ENCODE results near the gene PRKAR1A. TPM values are rescaled to one million over a fixed set of nuclear protein-coding genes. Genes with fewer than 3 reads are reported as not detected.
A peak's percentile ranks its signal among the peaks of the same experiment; 100 is the strongest.

PRKAR1A gene
- polyA plus RNA-seq, 3 donors, result 371 to 397 (median 391) TPM

- DNase-seq (ENCODE audit: extremely low read depth in 1 of 11, low read depth in 9 of 11, low spot score in 4 of 11), result no peak
These were observed 20.6 kb downstream of the PRKAR1A start for GRCh38 chr17:68532826-68533225.

- no peak for DNase-seq (ENCODE audit: extremely low read depth in 1 of 11, low read depth in 9 of 11, low spot score in 4 of 11)
These were observed 21.9 kb downstream of the PRKAR1A start for GRCh38 chr17:68533887-68534694.

- DNase-seq (ENCODE audit: extremely low read depth in 1 of 11, low read depth in 9 of 11, low spot score in 4 of 11), result no peak
These were observed 22.5 kb downstream of the PRKAR1A start for GRCh38 chr17:68534695-68535088.

- no peak for DNase-seq (ENCODE audit: extremely low read depth in 1 of 11, low read depth in 9 of 11, low spot score in 4 of 11)
These were observed 23.7 kb downstream of the PRKAR1A start for GRCh38 chr17:68535922-68536321.

- DNase-seq (ENCODE audit: extremely low read depth in 1 of 11, low read depth in 9 of 11, low spot score in 4 of 11), result peak in 1 of 11 donors; percentile 33
These were observed 27.6 kb downstream of the PRKAR1A start for GRCh38 chr17:68539548-68540467.

GRCh38 chr17:68540981-68541380 lies 28.8 kb downstream of the PRKAR1A start:
- no peak for DNase-seq (ENCODE audit: extremely low read depth in 1 of 11, low read depth in 9 of 11, low spot score in 4 of 11)

- DNase-seq (ENCODE audit: extremely low read depth in 1 of 11, low read depth in 9 of 11, low spot score in 4 of 11), result no peak
These were observed 29.6 kb downstream of the PRKAR1A start for GRCh38 chr17:68541816-68542215.

GRCh38 chr17:68542698-68543463 lies 30.7 kb downstream of the PRKAR1A start:
- DNase-seq (ENCODE audit: extremely low read depth in 1 of 11, low read depth in 9 of 11, low spot score in 4 of 11), result no peak

- DNase-seq (ENCODE audit: extremely low read depth in 1 of 11, low read depth in 9 of 11, low spot score in 4 of 11), result no peak
These were observed 32.1 kb downstream of the PRKAR1A start for GRCh38 chr17:68544111-68544915.

GRCh38 chr17:68556551-68556950 lies 44.3 kb downstream of the PRKAR1A start:
- no peak for DNase-seq (ENCODE audit: extremely low read depth in 1 of 11, low read depth in 9 of 11, low spot score in 4 of 11)

GRCh38 chr17:68559316-68559715 lies 47.1 kb downstream of the PRKAR1A start:
- DNase-seq (ENCODE audit: extremely low read depth in 1 of 11, low read depth in 9 of 11, low spot score in 4 of 11), result no peak

GRCh38 chr17:68560966-68561720 lies 48.9 kb downstream of the PRKAR1A start:
- DNase-seq (ENCODE audit: extremely low read depth in 1 of 11, low read depth in 9 of 11, low spot score in 4 of 11), result peak in 1 of 11 donors; percentile 27

- no peak for DNase-seq (ENCODE audit: extremely low read depth in 1 of 11, low read depth in 9 of 11, low spot score in 4 of 11)
These were observed 50.5 kb downstream of the PRKAR1A start for GRCh38 chr17:68562736-68563135.

- DNase-seq (ENCODE audit: extremely low read depth in 1 of 11, low read depth in 9 of 11, low spot score in 4 of 11), result no peak
These were observed 52.3 kb downstream of the PRKAR1A start for GRCh38 chr17:68564415-68565111.

- no peak for DNase-seq (ENCODE audit: extremely low read depth in 1 of 11, low read depth in 9 of 11, low spot score in 4 of 11)
These were observed 53.6 kb downstream of the PRKAR1A start for GRCh38 chr17:68565661-68566441.

- no peak for DNase-seq (ENCODE audit: extremely low read depth in 1 of 11, low read depth in 9 of 11, low spot score in 4 of 11)
These were observed 54.2 kb downstream of the PRKAR1A start for GRCh38 chr17:68566442-68566738.

- no peak for DNase-seq (ENCODE audit: extremely low read depth in 1 of 11, low read depth in 9 of 11, low spot score in 4 of 11)
These were observed 54.8 kb downstream of the PRKAR1A start for GRCh38 chr17:68567035-68567434.

All from renal cortex interstitium (tissue), 11 donors.